GM18951 (cell line): Measurements from ENCODE around the gene CSK.
"Not testable (repeated sequence)": the region's sequence is repeated elsewhere in the genome, so short reads cannot be mapped to it uniquely, and the experiment has no call there.

ENCODE experiments used
- POLR2A ChIP-seq: IDR thresholded peaks from 4 replicates; pipeline ENCODE4 v1.6.1; 2011; ENCODE audit warnings: mild to moderate bottlenecking; ENCODE audit not compliant: insufficient read length, insufficient read depth; ENCODE audit errors: extremely low read depth
- in situ Hi-C: fragments of 300-500 bp; cut with MboI; formaldehyde crosslinking; loops from one replicate; pipeline ENCODE4 v1.12.0; 2022; ENCODE audit warnings: low sequenced_read_pairs, mixed read lengths, inconsistent platforms; ENCODE audit not compliant: unreplicated experiment

CSK gene

DNA sequence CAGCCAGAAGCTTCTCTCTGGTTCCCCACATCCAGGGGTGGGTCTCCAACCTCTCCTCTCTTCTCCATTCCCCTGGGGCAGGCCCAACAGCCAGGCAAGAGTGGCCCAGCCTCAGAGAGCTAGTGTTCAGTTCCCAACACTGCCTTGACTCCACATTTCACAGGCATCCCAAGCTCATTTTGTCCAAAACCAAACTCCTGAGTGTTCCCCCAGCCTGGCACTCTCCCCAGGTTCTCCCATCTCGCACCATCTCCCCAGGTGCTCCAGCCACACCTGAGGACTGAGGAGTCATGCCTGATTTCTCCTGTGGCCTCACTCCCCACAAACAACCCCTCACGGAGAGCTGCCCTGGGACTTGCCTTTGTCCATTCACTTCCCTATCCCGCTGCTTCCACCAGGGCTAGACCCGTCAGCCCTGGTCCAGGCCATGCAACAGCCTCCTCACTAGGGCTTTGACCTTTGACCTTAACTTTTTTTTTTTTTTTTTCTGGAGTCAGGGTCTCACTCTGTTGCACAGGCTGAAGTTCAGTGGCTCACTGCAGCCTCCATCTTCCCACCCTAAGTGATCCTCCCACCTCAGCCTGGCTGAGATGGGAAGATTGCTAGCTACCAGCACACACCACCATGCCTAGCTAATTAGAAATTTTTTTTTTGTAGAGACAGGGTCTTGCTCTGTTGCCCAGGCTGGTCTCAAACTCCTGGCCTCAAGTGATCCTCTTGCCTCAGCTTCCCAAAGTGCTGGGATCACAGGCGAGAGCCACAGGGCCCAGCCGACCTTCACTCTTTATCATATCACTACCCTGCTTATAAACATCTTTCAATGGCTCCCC, 3.9 kb upstream of the CSK start:
- no peak for TF ChIP-seq POLR2A
- in situ Hi-C loops: no loop called here

DNA sequence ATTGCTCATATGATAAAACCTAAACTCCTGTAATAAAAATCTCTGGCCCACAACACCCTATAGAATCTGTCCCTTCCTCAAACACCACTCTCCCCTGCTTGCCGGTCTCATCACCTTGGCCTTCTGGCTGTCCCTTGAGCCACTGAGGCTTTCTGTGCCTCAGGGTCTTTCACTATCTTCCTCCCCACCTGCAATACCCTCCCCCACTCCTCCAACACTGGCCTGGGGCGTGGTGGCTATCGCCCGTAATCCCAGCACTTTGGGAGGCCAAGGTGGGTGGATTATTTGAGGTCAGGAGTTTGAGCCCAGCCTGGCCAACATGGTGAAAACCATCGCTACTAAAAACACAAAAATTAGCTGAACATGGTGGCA, 3.3 kb upstream of the CSK start:
- in situ Hi-C loops: no loop called here

DNA sequence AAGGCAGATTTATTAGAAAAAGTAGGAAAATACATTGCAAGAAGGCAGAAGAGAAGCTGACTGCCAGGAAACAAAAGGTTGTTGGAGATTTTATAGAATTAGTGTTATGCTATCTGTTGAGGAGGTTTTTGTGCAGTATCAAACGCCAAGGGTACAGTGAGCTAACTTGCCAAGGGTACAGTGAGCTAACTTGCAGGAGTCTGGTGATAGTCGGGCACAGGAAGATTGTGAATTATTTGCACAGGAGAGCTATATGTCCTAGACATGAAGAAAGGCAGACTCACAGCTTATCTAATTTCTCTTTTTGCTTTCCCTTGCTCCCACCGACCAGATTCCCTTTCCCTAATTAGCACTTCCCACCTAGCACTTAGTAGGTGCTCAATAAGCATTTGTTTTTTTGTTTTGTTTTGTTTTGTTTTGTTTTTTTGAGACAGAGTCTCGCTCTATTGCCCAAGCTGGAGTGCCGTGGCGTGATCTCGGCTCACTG, 2.7 kb upstream of the CSK start:
- TF ChIP-seq POLR2A: no peak
- in situ Hi-C loops: no loop called here

More for the DNA sequence above, 3.3 kb upstream of the CSK start:
- no peak for TF ChIP-seq POLR2A

DNA sequence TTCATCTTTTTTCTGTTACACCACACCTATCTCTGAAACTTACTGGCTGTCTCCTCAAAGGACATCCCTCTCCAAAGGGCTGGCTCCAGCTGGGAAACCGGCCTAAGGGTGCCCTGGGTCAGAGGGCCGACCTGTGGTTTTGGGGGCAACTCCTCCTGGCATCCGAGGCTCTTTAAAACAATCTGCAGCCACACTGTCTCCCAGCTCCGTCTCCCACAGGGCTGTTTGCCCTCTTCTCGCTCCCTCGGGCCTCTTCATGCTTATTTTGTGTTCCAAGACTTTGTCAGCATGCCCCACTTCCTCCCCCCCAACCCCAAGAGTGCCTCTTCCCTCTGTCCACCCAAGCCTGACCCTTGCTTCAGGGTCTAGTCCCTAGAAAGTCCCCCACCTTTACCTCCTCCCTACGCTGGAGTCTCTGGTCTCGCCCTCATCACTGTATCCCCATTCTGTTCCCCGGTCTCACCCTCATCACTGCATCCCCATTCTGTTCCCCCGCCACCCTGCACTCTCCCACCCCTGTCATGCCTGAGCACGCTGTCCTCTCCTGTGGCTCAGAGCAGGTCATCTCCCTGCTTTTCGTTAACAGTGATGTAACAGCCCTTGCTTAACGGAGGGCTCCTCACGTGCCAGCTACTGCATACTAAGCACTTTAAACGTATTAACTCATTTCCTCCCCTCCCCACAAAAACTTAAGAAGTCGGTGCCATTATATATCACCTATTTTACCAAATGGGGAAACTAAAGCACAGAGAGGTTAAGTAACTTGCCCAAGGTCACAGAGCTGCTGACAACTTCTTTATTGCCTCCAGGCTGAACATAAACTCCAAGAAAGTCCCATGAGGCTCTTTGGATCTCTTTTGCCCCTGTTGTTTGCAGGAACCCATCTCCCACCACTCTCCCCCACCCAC, 1.1 kb upstream of the CSK start:
- no peak for TF ChIP-seq POLR2A
- in situ Hi-C loops: no loop called here

DNA sequence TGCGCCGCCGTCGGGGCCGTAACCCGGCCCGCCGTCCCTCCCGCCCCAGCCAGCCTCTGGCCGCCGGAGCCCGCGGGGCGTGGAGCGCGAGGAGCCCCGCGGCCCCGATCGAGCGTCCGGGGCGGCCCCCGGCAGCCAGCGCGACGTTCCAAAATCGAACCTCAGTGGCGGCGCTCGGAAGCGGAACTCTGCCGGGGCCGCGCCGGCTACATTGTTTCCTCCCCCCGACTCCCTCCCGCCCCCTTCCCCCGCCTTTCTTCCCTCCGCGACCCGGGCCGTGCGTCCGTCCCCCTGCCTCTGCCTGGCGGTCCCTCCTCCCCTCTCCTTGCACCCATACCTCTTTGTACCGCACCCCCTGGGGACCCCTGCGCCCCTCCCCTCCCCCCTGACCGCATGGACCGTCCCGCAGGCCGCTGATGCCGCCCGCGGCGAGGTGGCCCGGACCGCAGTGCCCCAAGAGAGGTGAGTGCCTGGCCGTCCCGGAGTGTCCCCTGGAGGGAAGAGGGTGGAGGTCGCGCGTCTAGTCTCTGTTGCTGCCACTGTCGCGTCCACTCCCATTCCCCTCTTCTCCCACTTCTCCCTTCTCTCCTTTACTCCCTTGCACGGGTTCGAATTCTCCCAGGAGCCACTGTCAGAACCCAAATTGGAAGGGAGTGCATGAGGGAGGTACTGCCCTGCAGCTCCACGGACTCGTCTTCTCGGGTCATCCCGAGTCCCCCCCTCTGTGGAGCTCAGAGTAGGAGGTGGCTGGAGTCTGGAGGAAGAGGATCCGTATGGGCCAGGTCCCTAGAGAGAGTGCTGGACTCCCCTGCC, 585 bp downstream of the CSK start:
- peak; percentile 47 for TF ChIP-seq POLR2A
- in situ Hi-C loops: no loop called here

DNA sequence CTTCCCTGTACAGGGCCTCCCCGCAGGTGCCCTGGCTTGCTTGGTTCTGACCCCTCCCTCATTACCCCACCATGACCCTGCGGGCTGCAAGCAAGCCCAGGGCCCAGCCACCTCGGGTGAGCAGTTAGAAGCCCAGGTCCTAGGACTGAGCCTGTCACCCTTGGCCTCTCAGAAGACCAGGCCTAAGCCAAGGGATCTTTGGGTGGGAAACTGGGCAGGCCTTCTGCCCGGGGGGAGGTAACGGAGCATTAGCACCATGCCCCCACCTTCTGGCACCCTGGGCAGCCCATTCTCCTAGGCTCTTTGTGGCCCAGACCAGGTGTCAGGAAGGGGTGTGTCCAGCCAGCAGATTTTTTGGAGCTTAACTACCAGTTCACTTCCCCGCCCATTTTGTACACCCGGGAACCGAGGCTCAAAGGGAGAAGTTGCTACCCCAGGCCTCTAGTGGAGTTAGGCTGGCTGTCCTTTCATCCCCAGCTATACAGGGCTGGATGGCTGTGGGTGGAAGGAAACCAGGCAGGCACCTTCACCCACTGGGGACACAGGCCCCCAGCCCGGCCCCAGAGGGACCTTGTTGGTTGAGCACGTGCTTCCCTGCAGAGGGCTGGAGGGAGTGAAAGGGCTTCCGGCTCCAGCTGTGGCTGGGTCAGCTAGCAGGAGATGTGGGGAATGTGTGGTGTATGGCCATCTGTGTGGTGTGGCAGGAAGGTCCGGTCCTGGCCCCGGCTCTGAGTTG, 1.4 kb downstream of the CSK start:
- in situ Hi-C loops: no loop called here
- peak; percentile 31 for TF ChIP-seq POLR2A

DNA sequence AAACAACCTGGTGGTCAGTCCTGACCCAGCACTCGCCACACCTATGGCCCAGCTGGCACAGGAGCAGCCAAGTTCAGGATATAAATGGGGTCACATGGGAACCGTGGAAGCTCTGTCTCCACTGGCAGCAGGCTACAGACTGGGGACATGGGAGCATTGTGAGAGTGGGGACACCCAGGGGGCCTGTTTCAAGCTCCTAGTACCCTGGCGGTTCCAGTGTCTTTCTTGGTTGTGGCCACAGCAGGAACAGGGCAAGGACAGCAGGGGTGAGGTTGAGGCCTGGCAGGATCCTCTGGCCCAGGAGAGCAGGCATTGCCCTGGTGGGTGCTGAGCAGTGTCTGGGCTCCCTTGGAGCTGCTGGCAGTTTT, 1.9 kb downstream of the CSK start:
- TF ChIP-seq POLR2A: no peak
- in situ Hi-C loops: no loop called here

DNA sequence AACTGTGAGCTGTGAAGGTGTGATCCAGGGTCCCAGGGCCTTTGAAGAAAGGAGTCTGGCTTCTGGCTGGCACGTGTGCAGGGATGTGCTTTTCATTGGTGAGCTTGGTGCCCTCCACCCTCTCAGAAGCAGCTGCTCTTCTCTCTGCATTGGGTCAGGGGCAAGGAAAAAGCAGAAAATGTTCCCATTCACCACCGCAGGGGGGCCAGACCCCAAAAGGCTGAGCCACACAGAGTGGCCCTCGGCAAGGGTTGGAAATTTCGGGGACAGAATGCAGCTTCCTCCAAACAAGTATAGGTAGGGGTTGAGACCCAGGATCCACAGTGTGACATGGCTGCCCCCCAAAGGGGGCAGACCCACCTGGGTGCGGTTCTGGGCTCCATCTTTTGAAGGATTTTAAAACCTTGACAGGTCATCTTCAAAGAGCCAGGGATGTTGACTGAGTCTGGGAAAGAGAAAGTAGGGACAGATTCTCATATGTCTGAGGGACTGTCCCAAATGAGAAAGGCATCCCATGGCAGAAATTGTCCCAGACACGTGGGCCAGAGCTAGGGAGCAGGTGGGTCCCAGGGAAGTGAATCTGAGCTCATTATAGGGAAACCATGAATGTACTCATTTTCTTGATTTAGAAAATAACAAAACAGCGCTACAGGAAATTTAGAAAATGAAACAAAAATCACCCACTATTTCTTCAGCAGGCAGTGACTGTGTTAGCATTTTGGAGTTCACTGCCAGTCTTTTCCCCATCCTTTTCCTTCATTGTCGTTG, 2.7 kb downstream of the CSK start:
- in situ Hi-C loops: no loop called here
- TF ChIP-seq POLR2A: no peak

DNA sequence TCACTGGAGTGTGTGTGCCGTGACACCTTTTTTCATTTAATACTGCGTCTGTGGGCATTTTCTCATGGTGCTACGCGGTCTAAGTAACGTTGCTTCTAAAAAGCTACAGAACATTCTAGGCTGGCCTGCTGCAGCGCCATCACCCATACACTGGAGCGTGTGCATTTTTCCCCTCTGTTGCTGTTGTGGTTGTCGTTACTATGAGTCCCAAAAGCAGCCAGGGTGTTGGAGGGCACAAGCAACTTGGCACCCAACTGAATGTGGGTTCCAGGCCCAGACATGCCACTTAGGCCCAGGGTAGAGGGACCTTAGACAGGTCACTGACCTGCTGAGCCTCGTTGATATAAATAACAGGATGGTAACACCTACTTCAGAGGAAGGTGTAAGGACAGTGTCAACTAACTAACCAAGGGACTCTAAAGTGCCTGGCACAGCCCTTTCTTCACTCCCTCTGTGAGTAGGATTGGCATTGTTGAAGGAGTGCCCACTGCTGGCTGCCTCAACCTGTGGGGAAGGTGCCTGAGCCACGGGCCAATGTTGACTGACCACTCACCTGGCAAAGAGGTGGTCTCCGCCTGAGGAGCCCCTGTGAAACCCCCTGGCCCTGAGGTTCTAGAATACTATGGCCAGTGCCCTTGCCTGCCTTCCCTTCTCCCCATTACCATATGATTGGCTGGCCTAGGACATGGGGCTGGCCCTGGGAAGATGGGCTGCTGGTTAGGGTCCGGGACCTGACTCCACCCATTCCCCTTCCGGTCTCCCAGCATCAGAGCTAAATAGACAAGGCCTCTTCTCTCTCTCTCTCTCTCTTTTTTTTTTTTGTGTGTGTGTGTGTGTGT, 3.5 kb downstream of the CSK start:
- TF ChIP-seq POLR2A: peak; percentile 46
- in situ Hi-C loops: no loop called here

DNA sequence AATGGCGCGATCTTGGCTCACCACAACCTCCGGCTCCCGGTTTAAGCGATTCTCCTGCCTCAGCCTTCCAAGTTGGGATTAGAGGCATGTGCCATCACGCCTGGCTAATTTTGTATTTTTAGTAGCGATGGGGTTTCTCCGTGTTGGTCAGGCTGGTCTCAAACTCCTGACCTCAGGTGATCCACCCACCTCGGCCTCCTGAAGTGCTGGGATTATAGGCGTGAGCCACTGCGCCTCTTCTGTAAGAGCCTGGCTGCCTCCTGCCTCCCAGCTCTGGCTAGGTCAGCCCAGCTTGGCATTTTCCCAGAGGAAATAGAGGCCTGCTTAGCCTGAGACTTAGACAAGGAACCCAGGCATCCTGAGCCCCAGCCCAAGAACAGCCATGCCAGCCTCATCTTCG, 4.2 kb downstream of the CSK start:
- in situ Hi-C loops: not testable (repeated sequence)

DNA sequence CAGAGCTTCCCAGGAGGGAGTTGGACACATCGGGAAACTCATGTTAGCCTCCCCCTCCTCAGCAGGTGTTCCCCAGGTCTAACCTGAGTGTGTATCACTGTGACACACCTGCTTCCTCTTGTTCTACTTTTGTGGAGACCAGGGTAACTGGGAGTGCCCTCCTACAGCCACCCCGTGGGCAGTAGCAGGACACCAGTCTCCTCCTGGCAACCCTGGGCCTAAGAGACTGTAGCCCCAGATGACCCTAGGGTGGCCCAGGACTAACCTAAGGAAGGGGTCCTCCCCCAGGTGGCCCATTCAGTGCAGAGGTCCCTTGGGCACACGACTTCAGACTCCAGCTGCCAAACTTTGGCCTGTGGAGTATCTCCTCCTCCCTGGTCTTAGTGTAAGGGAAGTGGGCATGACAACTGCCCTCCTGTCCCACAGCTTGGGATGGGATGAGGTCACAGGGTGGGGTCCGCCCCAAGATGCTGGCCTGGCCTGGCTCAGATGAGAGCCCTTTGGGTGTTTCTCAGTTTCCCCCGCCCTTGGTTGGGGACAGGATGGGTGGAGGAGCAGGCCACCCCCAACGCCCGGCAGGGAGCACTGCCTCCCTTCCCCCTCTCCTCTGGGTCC, 4.8 kb downstream of the CSK start:
- in situ Hi-C loops: no loop called here

More for the DNA sequence above, 4.8 kb downstream of the CSK start:
- TF ChIP-seq POLR2A: no peak
